HepG2 (cell line): ENCODE results near the gene MYO6. TPM values are rescaled to one million over a fixed set of nuclear protein-coding genes. Genes with fewer than 3 reads are reported as not detected.

ENCODE experiments used
- ATAC-seq: fragments of 200-7000 bp; cut with Tn5 transposase; 3 replicates; pipeline ENCODE4 v1.9.1; 2020; ENCODE audit warnings: mild to moderate bottlenecking, moderate library complexity
- BruUV-seq: library from RNA; stranded (reverse); fragments of 400-500 nt; replicated peaks from 2 replicates; lab custom pipeline; 2021; lab: Mats Ljungman, UMichigan
- CTCF ChIA-PET: fragments of 300-600 bp; formaldehyde crosslinking; extraction: SDS; loops from one replicate; lab custom pipeline; 2021; ENCODE audit warnings: low total read pairs, inconsistent platforms, low intra/inter-chr PET ratio; lab: Yijun Ruan, JAX
- POLR2A ChIA-PET: fragments of 350-600 bp; sonication (Branson Sonifier 250); formaldehyde crosslinking; loops from one replicate; lab custom pipeline; 2020; ENCODE audit warnings: antibody characterized with exemption, inconsistent platforms; lab: Yijun Ruan, JAX
- DNase-seq: peaks from one replicate; pipeline ENCODE4 v3.0.0-alpha.2; 2015; ENCODE audit warnings: low spot score
- FAIRE-seq: peaks from 3 replicates; lab custom pipeline; 2011; peaks lifted over from hg19 to GRCh38; lab: Jason Lieb, UNC
- H2AFZ ChIP-seq: one replicate; pipeline ENCODE4 v1.6.1; 2011; ENCODE audit warnings: low read length, inconsistent platforms
- H3K27ac ChIP-seq: fragments of 300-600 bp; 3 replicates; pipeline ENCODE4 v1.8.0; 2011; ENCODE audit warnings: mixed run types, mild to moderate bottlenecking, mixed read lengths, low read length, inconsistent platforms; ENCODE audit not compliant: insufficient read depth; ENCODE audit errors: extremely low read length
- H3K27me3 ChIP-seq, 2 experiments: fragments of 200-600 bp in 1 of 2; 2 replicates in 1 of 2; 3 replicates in 1 of 2; pipeline versions ENCODE4 v1.6.0 to v1.8.0; 2011; ENCODE audit warnings: low read length in 2 of 2, mild to moderate bottlenecking in 2 of 2, moderate library complexity in 2 of 2, inconsistent platforms in 1 of 2; ENCODE audit not compliant: insufficient read depth in 2 of 2, control insufficient read depth in 1 of 2
- H3K36me3 ChIP-seq, 2 experiments: fragments of 200-600 bp in 1 of 2; replicated peaks in 1 of 2; 2 replicates in 1 of 2; 3 replicates in 1 of 2; pipeline versions ENCODE4 v1.5.1 to v1.8.0; 2011; ENCODE audit warnings: low read length in 2 of 2, inconsistent platforms in 1 of 2; ENCODE audit not compliant: insufficient read depth in 2 of 2, control insufficient read depth in 1 of 2
- H3K4me1 ChIP-seq: 2 replicates; pipeline ENCODE4 v1.5.1; 2012; ENCODE audit warnings: low read length, inconsistent platforms; ENCODE audit not compliant: insufficient read depth
- H3K4me2 ChIP-seq: 2 replicates; pipeline ENCODE4 v1.6.0; 2011; ENCODE audit warnings: low read depth, low read length, inconsistent platforms
- H3K4me3 ChIP-seq, 3 experiments: fragments of 200-600 bp in 1 of 3; sonication (generic), shearing (Covaris generic) in 1 of 3; replicated peaks in 1 of 3; 2 replicates each; pipeline ENCODE4 v1.5.1; 2011 to 2016; ENCODE audit warnings: low read length in 3 of 3, inconsistent platforms in 2 of 3, low read depth in 2 of 3, mild to moderate bottlenecking in 2 of 3, control low read depth in 1 of 3, mixed read lengths in 1 of 3; ENCODE audit not compliant: insufficient read depth in 1 of 3
- H3K79me2 ChIP-seq: one replicate; pipeline ENCODE4 v1.6.1; 2011; ENCODE audit warnings: low read length, inconsistent platforms; ENCODE audit not compliant: insufficient read depth
- H3K9ac ChIP-seq: 2 replicates; pipeline ENCODE4 v1.6.0; 2011; ENCODE audit warnings: mild to moderate bottlenecking, low read depth, low read length, inconsistent platforms; ENCODE audit not compliant: insufficient read depth
- H3K9me3 ChIP-seq: 2 replicates; pipeline ENCODE4 v1.5.1; 2012; ENCODE audit warnings: mild to moderate bottlenecking, low read length
- H4K20me1 ChIP-seq: 2 replicates; pipeline ENCODE4 v1.6.0; 2011; ENCODE audit warnings: inconsistent platforms, mild to moderate bottlenecking, low read length, moderate library complexity; ENCODE audit not compliant: insufficient read depth
- CCAR2 ChIP-seq: fragments of 200-400 bp; formaldehyde crosslinking; optimal IDR thresholded peaks from 2 replicates; pipeline ENCODE3; 2018; ENCODE audit warnings: low read depth, mild to moderate bottlenecking, low read length, moderate library complexity
- HOXA7 ChIP-seq: sonication (generic); formaldehyde crosslinking; IDR thresholded peaks from 2 replicates; pipeline ENCODE4 v1.8.1; 2022; ENCODE audit warnings: mild to moderate bottlenecking, missing genetic modification reagents, moderate library complexity
- IKZF4 ChIP-seq: sonication (generic); formaldehyde crosslinking; IDR thresholded peaks from 2 replicates; pipeline ENCODE4 v1.5.1; 2020; ENCODE audit warnings: borderline replicate concordance, mild to moderate bottlenecking, low read depth, missing genetic modification reagents; ENCODE audit errors: not compliant biosample characterization
- MTA3 ChIP-seq: sonication (generic); formaldehyde crosslinking; IDR thresholded peaks from 2 replicates; pipeline ENCODE4 v1.4.0; 2020; ENCODE audit warnings: missing genetic modification reagents
- PITX1 ChIP-seq: sonication (generic); formaldehyde crosslinking; IDR thresholded peaks from 2 replicates; pipeline ENCODE4 v1.5.1; 2020; ENCODE audit warnings: mild to moderate bottlenecking, missing genetic modification reagents
- U2AF1 ChIP-seq: fragments of 200-400 bp; formaldehyde crosslinking; optimal IDR thresholded peaks from 2 replicates; pipeline ENCODE3; 2017; ENCODE audit warnings: mild to moderate bottlenecking, low read depth, low read length
- ZKSCAN8 ChIP-seq: IDR thresholded peaks from 2 replicates; pipeline ENCODE4 v1.6.1; 2016; ENCODE audit warnings: borderline replicate concordance, missing genetic modification reagents, missing compliant biosample characterization
- ZNF143 ChIP-seq: sonication (generic); formaldehyde crosslinking; IDR thresholded peaks from 2 replicates; pipeline ENCODE4 v1.4.0; 2020; ENCODE audit warnings: missing genetic modification reagents
- ZNF350 ChIP-seq: sonication (generic); formaldehyde crosslinking; IDR thresholded peaks from 2 replicates; pipeline ENCODE4 v1.4.0; 2020; ENCODE audit warnings: mild to moderate bottlenecking, low read depth, missing genetic modification reagents, borderline replicate concordance
- ZNF557 ChIP-seq: sonication (generic); formaldehyde crosslinking; IDR thresholded peaks from 2 replicates; pipeline ENCODE4 v1.4.0; 2020; ENCODE audit warnings: missing genetic modification reagents
- ZSCAN31 ChIP-seq: sonication (generic); formaldehyde crosslinking; IDR thresholded peaks from 2 replicates; pipeline ENCODE4 v1.5.0; 2020; ENCODE audit warnings: low read depth, mild to moderate bottlenecking, missing genetic modification reagents
- in situ Hi-C: cut with HindIII; loops from 2 replicates; pipeline ENCODE4 v1.10.0; 2017; ENCODE audit warnings: low pct_unique_long_range_greater_than_20kb; ENCODE audit not compliant: extremely low pct_ligation_motif_present
- intact Hi-C: fragments of 100-400 bp; cut with micrococcal nuclease; formaldehyde crosslinking; loops from one replicate; pipeline ENCODE4 v1.10.0; 2022; ENCODE audit not compliant: unreplicated experiment
- polyA plus RNA-seq, 8 experiments: library from polyadenylated mRNA; depleted of rRNA in 3 of 8; stranded (reverse) in 7 of 8; unstranded in 1 of 8; fragments of >200 nt; fragmentation: Illumina TruSeq in 4 of 8; extraction: Trizol in 4 of 8; gene quantifications; 2 replicates each; pipeline versions ENCODE4 v1.2.1 to v1.2.3, GENCODE V29; 2011 to 2016; ENCODE audit warnings: low read depth in 4 of 8, missing spikeins in 1 of 8, mixed read lengths in 1 of 8; ENCODE audit not compliant: insufficient read depth in 1 of 8
- total RNA-seq, 5 experiments: library from RNA; depleted of rRNA; stranded (reverse); fragments of >200 nt; fragmentation: Illumina TruSeq; extraction: Trizol; gene quantifications; 2 replicates each; pipeline ENCODE4 v1.2.3, GENCODE V29; 2016; ENCODE audit warnings: low read depth in 1 of 5
- TF ChIP-seq, protein P1 (sequence below): IDR thresholded peaks from 2 replicates; pipeline ENCODE4 v1.6.1; 2016; ENCODE audit warnings: low read depth, missing genetic modification reagents, missing compliant biosample characterization
- TF ChIP-seq, protein P2 (sequence below): sonication (generic); formaldehyde crosslinking; IDR thresholded peaks from 2 replicates; pipeline ENCODE4 v1.8.1; 2023; ENCODE audit warnings: missing genetic modification reagents, inconsistent platforms, borderline replicate concordance
- TF ChIP-seq, protein P3 (sequence below): sonication (generic); formaldehyde crosslinking; IDR thresholded peaks from 2 replicates; pipeline ENCODE4 v1.5.1; 2020; ENCODE audit warnings: missing genetic modification reagents, mild to moderate bottlenecking, borderline replicate concordance
- TF ChIP-seq, protein P4 (sequence below): IDR thresholded peaks from 2 replicates; pipeline ENCODE4 v1.6.1; 2016; ENCODE audit warnings: mild to moderate bottlenecking

MYO6 gene
- total and polyA plus RNA-seq, 2 of the 13 experiments (the other 11 are each of a cell fraction or from before 2014, with no cell fraction given) = 5.4 to 7.5 TPM

DNA sequence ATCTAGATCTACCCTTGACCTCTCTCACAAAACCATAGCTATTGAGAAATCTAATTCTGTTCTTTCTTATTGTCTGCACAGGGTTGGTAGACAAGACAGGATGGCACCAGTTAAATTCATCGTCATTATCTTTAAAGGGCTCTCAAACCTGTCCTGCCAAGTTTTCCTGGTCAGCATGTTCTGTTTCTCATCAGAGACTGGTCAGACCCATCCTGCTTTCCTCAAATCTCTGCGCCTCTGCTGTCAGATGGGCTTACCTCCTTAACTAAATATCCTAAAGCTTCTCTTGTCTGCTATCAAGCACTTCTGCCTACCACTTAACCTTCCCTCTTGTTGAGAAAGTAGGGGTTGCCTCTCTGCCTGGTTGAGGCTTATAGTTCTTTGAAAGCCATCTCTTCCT lies 125.2 kb downstream of the MYO6 start (continued):
- TF ChIP-seq, protein P1, sequence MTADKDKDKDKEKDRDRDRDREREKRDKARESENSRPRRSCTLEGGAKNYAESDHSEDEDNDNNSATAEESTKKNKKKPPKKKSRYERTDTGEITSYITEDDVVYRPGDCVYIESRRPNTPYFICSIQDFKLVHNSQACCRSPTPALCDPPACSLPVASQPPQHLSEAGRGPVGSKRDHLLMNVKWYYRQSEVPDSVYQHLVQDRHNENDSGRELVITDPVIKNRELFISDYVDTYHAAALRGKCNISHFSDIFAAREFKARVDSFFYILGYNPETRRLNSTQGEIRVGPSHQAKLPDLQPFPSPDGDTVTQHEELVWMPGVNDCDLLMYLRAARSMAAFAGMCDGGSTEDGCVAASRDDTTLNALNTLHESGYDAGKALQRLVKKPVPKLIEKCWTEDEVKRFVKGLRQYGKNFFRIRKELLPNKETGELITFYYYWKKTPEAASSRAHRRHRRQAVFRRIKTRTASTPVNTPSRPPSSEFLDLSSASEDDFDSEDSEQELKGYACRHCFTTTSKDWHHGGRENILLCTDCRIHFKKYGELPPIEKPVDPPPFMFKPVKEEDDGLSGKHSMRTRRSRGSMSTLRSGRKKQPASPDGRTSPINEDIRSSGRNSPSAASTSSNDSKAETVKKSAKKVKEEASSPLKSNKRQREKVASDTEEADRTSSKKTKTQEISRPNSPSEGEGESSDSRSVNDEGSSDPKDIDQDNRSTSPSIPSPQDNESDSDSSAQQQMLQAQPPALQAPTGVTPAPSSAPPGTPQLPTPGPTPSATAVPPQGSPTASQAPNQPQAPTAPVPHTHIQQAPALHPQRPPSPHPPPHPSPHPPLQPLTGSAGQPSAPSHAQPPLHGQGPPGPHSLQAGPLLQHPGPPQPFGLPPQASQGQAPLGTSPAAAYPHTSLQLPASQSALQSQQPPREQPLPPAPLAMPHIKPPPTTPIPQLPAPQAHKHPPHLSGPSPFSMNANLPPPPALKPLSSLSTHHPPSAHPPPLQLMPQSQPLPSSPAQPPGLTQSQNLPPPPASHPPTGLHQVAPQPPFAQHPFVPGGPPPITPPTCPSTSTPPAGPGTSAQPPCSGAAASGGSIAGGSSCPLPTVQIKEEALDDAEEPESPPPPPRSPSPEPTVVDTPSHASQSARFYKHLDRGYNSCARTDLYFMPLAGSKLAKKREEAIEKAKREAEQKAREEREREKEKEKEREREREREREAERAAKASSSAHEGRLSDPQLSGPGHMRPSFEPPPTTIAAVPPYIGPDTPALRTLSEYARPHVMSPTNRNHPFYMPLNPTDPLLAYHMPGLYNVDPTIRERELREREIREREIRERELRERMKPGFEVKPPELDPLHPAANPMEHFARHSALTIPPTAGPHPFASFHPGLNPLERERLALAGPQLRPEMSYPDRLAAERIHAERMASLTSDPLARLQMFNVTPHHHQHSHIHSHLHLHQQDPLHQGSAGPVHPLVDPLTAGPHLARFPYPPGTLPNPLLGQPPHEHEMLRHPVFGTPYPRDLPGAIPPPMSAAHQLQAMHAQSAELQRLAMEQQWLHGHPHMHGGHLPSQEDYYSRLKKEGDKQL (CRISPR knock-in tag) = no peak
- TF ChIP-seq CCAR2 = no peak
- no peak for TF ChIP-seq ZNF143 (CRISPR knock-in tag)
- TF ChIP-seq U2AF1 = no peak
- TF ChIP-seq HOXA7 = no peak
- no peak for TF ChIP-seq ZKSCAN8

DNA sequence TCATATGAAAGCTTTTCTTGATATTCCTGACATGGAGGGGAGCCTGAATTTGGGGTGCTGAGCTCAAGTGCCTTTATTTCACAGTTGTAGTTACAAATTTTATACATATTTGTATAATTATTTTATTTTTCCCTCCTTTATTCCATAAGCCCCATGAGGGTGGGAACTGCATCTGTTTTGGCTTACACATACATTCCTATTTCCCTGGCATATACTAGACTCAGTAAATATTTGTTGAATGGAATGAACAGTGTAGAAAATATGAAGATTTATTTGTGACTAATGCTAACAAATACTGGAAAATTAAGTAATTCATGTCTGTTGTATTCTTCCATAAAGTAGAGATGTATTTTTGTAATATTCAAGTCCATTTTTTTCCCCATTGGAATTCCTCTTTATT lies 127.1 kb downstream of the MYO6 start:
- Histone ChIP-seq H3K9me3 (no peaks in the 10 kb centered on the region), H3K27ac (no peak overlapping the region), H3K4me2 (no peak overlapping the region), H3K9ac (no peak overlapping the region), H3K4me3 (no peak overlapping the region), H3K36me3 (no peaks in the 10 kb centered on the region; a peak in 3 of 5 replicates), H4K20me1 (no peaks in the 10 kb centered on the region), H2AFZ (no peak overlapping the region), H3K4me1 (no peaks in the 10 kb centered on the region), H3K27me3 (no peaks in the 10 kb centered on the region), H3K79me2 (no peaks in the 10 kb centered on the region)
- in situ Hi-C loops (no loop called here), intact Hi-C loops (no loop called here)
- no TSS peak for BruUV-seq
- FAIRE-seq = no peak
- CTCF ChIA-PET = no interaction called here
- no peak for ATAC-seq
- POLR2A ChIA-PET = no interaction called here
- DNase-seq = no peak
- TF ChIP-seq IKZF4 (CRISPR knock-in tag) (no peak), ZNF350 (CRISPR knock-in tag) (no peak), PITX1 (CRISPR knock-in tag) (no peak), MTA3 (no peak), ZSCAN31 (CRISPR knock-in tag) (no peak), ZNF557 (no peak), U2AF1 (no peak)
- TF ChIP-seq, protein P2, sequence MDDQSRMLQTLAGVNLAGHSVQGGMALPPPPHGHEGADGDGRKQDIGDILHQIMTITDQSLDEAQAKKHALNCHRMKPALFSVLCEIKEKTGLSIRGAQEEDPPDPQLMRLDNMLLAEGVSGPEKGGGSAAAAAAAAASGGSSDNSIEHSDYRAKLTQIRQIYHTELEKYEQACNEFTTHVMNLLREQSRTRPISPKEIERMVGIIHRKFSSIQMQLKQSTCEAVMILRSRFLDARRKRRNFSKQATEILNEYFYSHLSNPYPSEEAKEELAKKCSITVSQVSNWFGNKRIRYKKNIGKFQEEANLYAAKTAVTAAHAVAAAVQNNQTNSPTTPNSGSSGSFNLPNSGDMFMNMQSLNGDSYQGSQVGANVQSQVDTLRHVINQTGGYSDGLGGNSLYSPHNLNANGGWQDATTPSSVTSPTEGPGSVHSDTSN (CRISPR knock-in tag) = no peak
- TF ChIP-seq, protein P3, sequence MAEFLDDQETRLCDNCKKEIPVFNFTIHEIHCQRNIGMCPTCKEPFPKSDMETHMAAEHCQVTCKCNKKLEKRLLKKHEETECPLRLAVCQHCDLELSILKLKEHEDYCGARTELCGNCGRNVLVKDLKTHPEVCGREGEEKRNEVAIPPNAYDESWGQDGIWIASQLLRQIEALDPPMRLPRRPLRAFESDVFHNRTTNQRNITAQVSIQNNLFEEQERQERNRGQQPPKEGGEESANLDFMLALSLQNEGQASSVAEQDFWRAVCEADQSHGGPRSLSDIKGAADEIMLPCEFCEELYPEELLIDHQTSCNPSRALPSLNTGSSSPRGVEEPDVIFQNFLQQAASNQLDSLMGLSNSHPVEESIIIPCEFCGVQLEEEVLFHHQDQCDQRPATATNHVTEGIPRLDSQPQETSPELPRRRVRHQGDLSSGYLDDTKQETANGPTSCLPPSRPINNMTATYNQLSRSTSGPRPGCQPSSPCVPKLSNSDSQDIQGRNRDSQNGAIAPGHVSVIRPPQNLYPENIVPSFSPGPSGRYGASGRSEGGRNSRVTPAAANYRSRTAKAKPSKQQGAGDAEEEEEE (CRISPR knock-in tag) = no peak
- TF ChIP-seq, protein P4, sequence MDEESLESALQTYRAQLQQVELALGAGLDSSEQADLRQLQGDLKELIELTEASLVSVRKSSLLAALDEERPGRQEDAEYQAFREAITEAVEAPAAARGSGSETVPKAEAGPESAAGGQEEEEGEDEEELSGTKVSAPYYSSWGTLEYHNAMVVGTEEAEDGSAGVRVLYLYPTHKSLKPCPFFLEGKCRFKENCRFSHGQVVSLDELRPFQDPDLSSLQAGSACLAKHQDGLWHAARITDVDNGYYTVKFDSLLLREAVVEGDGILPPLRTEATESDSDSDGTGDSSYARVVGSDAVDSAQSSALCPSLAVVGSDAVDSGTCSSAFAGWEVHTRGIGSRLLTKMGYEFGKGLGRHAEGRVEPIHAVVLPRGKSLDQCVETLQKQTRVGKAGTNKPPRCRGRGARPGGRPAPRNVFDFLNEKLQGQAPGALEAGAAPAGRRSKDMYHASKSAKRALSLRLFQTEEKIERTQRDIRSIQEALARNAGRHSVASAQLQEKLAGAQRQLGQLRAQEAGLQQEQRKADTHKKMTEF = no peak
